GM12892 (cell line): ENCODE results near the gene CPED1.

ENCODE experiments used
- POLR2A ChIP-seq: IDR thresholded peaks from 2 replicates; pipeline ENCODE4 v1.6.1; 2011; ENCODE audit warnings: low read depth, low read length, control low read depth
- POLR2AphosphoS5 ChIP-seq: IDR thresholded peaks from 2 replicates; pipeline ENCODE4 v1.6.1; 2011; ENCODE audit warnings: low read depth, low read length, control low read depth
- TAF1 ChIP-seq: IDR thresholded peaks from 2 replicates; pipeline ENCODE4 v1.6.1; 2011; ENCODE audit warnings: low read depth, mild to moderate bottlenecking, control low read depth, low read length, borderline replicate concordance

- TF ChIP-seq POLR2A, result no peak
- no peak for TF ChIP-seq TAF1
- TF ChIP-seq POLR2AphosphoS5, result no peak
Measured at GRCh38 chr7:121166916-121167315, 178.4 kb downstream of the CPED1 start.
